PC-3 (cell line): ENCODE data around the gene ATG13. TPM values are rescaled to one million over a fixed set of nuclear protein-coding genes. Genes with fewer than 3 reads are reported as not detected.

Source experiments
- ATAC-seq: fragments of 200-7000 bp; cut with Tn5 transposase; 2 replicates; pipeline ENCODE4 v1.9.1; 2020; ENCODE audit warnings: mild to moderate bottlenecking, moderate library complexity
- BruUV-seq: library from RNA; stranded (reverse); fragments of 400-500 nt; replicated peaks from 2 replicates; lab custom pipeline; 2021; lab: Mats Ljungman, UMichigan
- CTCF ChIA-PET: fragments of 300-600 bp; sonication (Branson Sonifier 250); formaldehyde crosslinking; loops from one replicate; lab custom pipeline; 2022; ENCODE audit warnings: antibody characterized with exemption; lab: Charles Lee
- POLR2A ChIA-PET: fragments of 300-600 bp; sonication (Branson Sonifier 250); formaldehyde crosslinking; loops from one replicate; lab custom pipeline; 2022; ENCODE audit warnings: antibody characterized with exemption; ENCODE audit not compliant: unreplicated experiment; lab: Charles Lee
- DNase-seq: peaks from one replicate; pipeline ENCODE4 v3.0.0-alpha.2; 2015
- H2AFZ ChIP-seq: fragments of 300-600 bp; sonication (generic); 2 replicates; pipeline ENCODE4 v1.6.0; 2016; ENCODE audit warnings: antibody characterized with exemption, low read length
- H3F3A ChIP-seq: fragments of 300-600 bp; sonication (generic); one replicate; pipeline ENCODE4 v1.6.0; 2017; ENCODE audit warnings: antibody characterized with exemption, low read length, control low read depth, mild to moderate bottlenecking; ENCODE audit not compliant: unreplicated experiment
- H3K27ac ChIP-seq: fragments of 300-600 bp; sonication (generic); 2 replicates; pipeline ENCODE4 v1.5.1; 2016; ENCODE audit warnings: mild to moderate bottlenecking, low read length
- H3K27me3 ChIP-seq: fragments of 300-600 bp; sonication (generic); 2 replicates; pipeline ENCODE4 v1.6.1; 2016; ENCODE audit warnings: low read length, mixed read lengths
- H3K36me3 ChIP-seq: fragments of 300-600 bp; sonication (generic); 2 replicates; pipeline ENCODE4 v1.6.1; 2016; ENCODE audit warnings: low read depth, mixed run types, low read length, mixed read lengths
- H3K4me1 ChIP-seq: fragments of 300-600 bp; sonication (generic); 2 replicates; pipeline ENCODE4 v1.5.1; 2016; ENCODE audit warnings: low read length; ENCODE audit not compliant: insufficient read depth
- H3K4me2 ChIP-seq: fragments of 300-600 bp; sonication (generic); 2 replicates; pipeline ENCODE4 v1.6.0; 2016; ENCODE audit warnings: low read length
- H3K4me3 ChIP-seq: fragments of 300-600 bp; sonication (generic); 2 replicates; pipeline ENCODE4 v1.5.1; 2016; ENCODE audit warnings: mild to moderate bottlenecking, low read length, mixed read lengths
- H3K79me2 ChIP-seq: fragments of 300-600 bp; sonication (generic); 2 replicates; pipeline ENCODE4 v1.6.1; 2017; ENCODE audit warnings: low read length, mixed read lengths
- H3K9ac ChIP-seq: fragments of 300-600 bp; sonication (generic); 2 replicates; pipeline ENCODE4 v1.6.0; 2016; ENCODE audit warnings: mild to moderate bottlenecking, low read length
- H3K9me2 ChIP-seq: fragments of 300-600 bp; sonication (generic); replicated peaks from 2 replicates; pipeline ENCODE4 v1.6.1; 2016; ENCODE audit warnings: mixed run types, low read length, mixed read lengths
- H3K9me3 ChIP-seq: fragments of 300-600 bp; sonication (generic); 2 replicates; pipeline ENCODE4 v1.6.1; 2016; ENCODE audit warnings: low read length, mixed read lengths
- H4K20me1 ChIP-seq: fragments of 300-600 bp; sonication (generic); 2 replicates; pipeline ENCODE4 v1.6.1; 2016; ENCODE audit warnings: low read length, mixed read lengths
- EZH2 ChIP-seq: fragments of 300-600 bp; sonication (generic); IDR thresholded peaks from one replicate; pipeline ENCODE4 v1.6.1; 2017; ENCODE audit warnings: antibody characterized with exemption, mild to moderate bottlenecking, low read length; ENCODE audit not compliant: unreplicated experiment
- EZH2phosphoT487 ChIP-seq: fragments of 300-600 bp; sonication (generic); IDR thresholded peaks from 2 replicates; pipeline ENCODE4 v1.6.1; 2018; ENCODE audit warnings: mild to moderate bottlenecking, antibody characterized with exemption, low read length, borderline replicate concordance
- intact Hi-C: fragments of 100-400 bp; cut with micrococcal nuclease; formaldehyde crosslinking; loops from 2 replicates; pipeline ENCODE4 v1.9.0; 2023
- total RNA-seq: library from RNA; depleted of rRNA; stranded (reverse); fragments of >200 nt; gene quantifications from 2 replicates; pipeline ENCODE4 v1.2.3, GENCODE V29; 2014
- TF ChIP-seq, protein P1 (sequence below): fragments of 300-600 bp; sonication (generic); conservative IDR thresholded peaks from 2 replicates; pipeline ENCODE4 v1.5.1; 2017; ENCODE audit warnings: antibody characterized with exemption, low read depth, mild to moderate bottlenecking, low read length

The ATG13 gene
- total RNA-seq, 1 experiment from 2014 or later: 95.0 TPM

DNA sequence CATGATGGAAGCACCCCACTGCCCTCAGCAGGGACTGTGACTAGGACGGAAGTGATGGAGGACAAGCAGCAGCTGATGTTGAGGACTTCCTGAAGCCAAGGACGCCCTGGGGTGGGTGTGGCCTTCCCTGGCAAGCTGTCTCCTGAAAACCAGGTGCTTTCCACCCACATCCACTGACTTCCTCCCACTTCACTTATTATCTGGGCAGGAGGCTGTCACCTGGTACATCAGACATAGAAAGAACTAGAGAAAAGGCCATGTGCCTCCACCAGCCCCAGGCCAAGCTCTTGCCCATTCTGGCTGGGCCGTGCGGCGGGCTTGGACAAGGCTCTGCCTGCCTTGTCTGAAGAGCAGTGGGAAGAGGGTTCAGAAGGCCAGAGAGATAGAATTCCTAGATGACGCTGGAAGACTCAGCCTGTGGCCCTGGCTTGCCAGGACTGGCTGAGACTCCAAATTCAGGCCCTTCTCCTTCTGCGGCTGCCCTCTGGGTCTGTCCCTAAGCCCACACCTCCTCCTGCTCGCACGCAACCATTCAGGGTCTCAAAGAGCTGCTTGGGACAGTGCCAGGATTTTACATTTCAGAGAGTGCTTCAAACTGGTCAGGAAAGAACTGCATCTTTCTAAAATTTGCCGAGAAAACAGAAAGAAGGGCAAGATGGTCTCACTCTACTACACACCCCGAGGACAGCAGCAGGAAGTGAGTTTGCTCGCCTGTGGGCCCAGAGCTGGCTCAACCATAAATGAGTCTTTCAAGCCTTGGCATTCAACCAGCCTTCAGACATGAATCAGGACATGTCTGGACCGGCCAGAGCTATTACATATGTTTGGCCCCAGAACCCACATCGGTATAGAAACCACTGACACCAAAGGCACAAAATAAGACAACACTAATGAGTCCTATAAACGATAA, 69.8 kb downstream of the ATG13 start:
- Histone ChIP-seq H2AFZ (no peak overlapping the region), H3K4me3 (no peak overlapping the region), H3K9me2 (no peaks in the 10 kb centered on the region), H3K4me2 (no peak overlapping the region), H3K27me3 (no peaks in the 10 kb centered on the region), H3K36me3 (peaks cover 4% of the 10 kb centered on the region; the same call in 1 of the 2 replicates), H3K27ac (no peak overlapping the region), H3K4me1 (no peaks in the 10 kb centered on the region), H3K9me3 (no peaks in the 10 kb centered on the region), H3K9ac (no peak overlapping the region), H3K79me2 (no peaks in the 10 kb centered on the region), H4K20me1 (no peaks in the 10 kb centered on the region), H3F3A (no peaks in the 10 kb centered on the region)
- DNase-seq (no peak), ATAC-seq (no peak)
- intact Hi-C loops: no loop called here
- TF ChIP-seq, protein P1, sequence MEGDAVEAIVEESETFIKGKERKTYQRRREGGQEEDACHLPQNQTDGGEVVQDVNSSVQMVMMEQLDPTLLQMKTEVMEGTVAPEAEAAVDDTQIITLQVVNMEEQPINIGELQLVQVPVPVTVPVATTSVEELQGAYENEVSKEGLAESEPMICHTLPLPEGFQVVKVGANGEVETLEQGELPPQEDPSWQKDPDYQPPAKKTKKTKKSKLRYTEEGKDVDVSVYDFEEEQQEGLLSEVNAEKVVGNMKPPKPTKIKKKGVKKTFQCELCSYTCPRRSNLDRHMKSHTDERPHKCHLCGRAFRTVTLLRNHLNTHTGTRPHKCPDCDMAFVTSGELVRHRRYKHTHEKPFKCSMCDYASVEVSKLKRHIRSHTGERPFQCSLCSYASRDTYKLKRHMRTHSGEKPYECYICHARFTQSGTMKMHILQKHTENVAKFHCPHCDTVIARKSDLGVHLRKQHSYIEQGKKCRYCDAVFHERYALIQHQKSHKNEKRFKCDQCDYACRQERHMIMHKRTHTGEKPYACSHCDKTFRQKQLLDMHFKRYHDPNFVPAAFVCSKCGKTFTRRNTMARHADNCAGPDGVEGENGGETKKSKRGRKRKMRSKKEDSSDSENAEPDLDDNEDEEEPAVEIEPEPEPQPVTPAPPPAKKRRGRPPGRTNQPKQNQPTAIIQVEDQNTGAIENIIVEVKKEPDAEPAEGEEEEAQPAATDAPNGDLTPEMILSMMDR: no peak
- TF ChIP-seq EZH2phosphoT487 (no peak), EZH2 (no peak)
- no TSS peak for BruUV-seq
- ChIA-PET POLR2A (no interaction called here), CTCF (no interaction called here)

DNA sequence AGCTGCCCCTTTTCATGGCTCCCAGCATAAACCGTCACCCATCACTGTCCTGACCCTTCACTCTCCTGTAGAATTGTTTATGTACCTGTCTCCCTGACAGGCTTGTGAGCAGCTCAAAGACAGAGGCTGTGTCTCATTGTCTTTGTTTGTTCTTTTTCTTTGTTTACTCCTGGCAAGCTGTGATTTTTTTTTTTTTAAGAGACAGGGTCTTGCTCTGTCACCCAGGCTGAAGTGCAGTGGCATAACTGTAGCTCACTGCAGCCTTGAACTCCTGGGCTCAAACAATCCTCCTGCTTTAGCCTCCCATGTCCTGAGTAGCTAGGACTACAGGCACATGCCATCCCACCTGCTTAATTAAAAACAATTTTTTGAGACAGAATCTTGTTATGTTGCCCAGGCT, 73.3 kb downstream of the ATG13 start:
- H3K9me2 ChIP-seq: no peaks in the 10 kb centered on the region
- no peaks in the 10 kb centered on the region for H4K20me1 ChIP-seq
- no peaks in the 10 kb centered on the region for H3K79me2 ChIP-seq
- no peak overlapping the region for H3K4me2 ChIP-seq
- DNase-seq (no peak), ATAC-seq (no peak)
- intact Hi-C loops: no loop called here
- no peak overlapping the region for H3K27ac ChIP-seq
- no peaks in the 10 kb centered on the region for H3K9me3 ChIP-seq
- ChIA-PET CTCF (no interaction called here), POLR2A (no interaction called here)
- no peak for TF ChIP-seq EZH2phosphoT487
- TF ChIP-seq EZH2: no peak
- TF ChIP-seq, protein P1: no peak
- no peak overlapping the region for H3K4me3 ChIP-seq
- H3K36me3 ChIP-seq: peaks cover 4% of the 10 kb centered on the region; the same call in 1 of the 2 replicates
- no peaks in the 10 kb centered on the region for H3K27me3 ChIP-seq
- H3K9ac ChIP-seq: no peak overlapping the region
- no peaks in the 10 kb centered on the region for H3F3A ChIP-seq
- no TSS peak for BruUV-seq
- H3K4me1 ChIP-seq: no peaks in the 10 kb centered on the region
- no peak overlapping the region for H2AFZ ChIP-seq

DNA sequence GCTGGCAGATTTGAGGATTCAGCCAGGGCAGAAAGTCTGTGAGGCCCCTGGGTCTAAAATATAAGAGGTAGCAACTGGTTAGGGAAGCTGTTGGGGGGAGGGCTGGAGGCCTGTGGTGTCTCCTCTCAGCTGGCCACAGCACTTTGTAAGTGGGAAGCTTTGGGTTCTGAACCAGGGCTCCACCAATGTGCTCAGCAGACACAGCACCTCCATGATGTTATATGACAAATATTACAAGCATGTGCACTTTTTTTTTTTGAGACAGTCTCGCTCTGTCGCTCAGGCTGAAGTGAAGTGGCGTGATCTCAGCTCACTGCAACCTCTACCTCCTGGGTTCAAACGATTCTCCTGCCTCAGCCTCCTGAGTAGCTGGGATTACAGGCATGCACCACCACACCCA, 75.1 kb downstream of the ATG13 start:
- no peak for ATAC-seq
- Histone ChIP-seq H3K79me2 (no peaks in the 10 kb centered on the region), H3K9me2 (no peaks in the 10 kb centered on the region), H2AFZ (no peak overlapping the region), H3K27me3 (no peaks in the 10 kb centered on the region), H3K9ac (no peak overlapping the region), H4K20me1 (no peaks in the 10 kb centered on the region), H3K4me1 (no peaks in the 10 kb centered on the region), H3K4me3 (no peak overlapping the region), H3K27ac (no peak overlapping the region), H3K4me2 (no peak overlapping the region), H3K9me3 (no peaks in the 10 kb centered on the region), H3F3A (no peaks in the 10 kb centered on the region), H3K36me3 (peaks cover 4% of the 10 kb centered on the region; the same call in 1 of the 2 replicates)
- no peak for DNase-seq
- TF ChIP-seq, protein P1: no peak
- TF ChIP-seq EZH2phosphoT487: no peak
- TF ChIP-seq EZH2: no peak
- ChIA-PET POLR2A (no interaction called here), CTCF (no interaction called here)
- BruUV-seq: no TSS peak
- intact Hi-C loops: no loop called here
